T-cell (primary cell): ENCODE results near the gene NACA. TPM values are rescaled to one million over a fixed set of nuclear protein-coding genes. Genes with fewer than 3 reads are reported as not detected.
A peak's percentile ranks its signal among the peaks of the same experiment; 100 is the strongest.

Experiments used
- ATAC-seq, 4 experiments: fragments of 200-7000 bp in 3 of 4; fragments of 150-1000 bp in 1 of 4; cut with Tn5 transposase; replicated peaks in 1 of 4; 1 replicate in 3 of 4; 2 replicates in 1 of 4; pipeline ENCODE4 v1.10.0; 2021; ENCODE audit warnings: moderate library complexity in 3 of 4, mild to moderate bottlenecking in 2 of 4, moderate number of reproducible peaks in 1 of 4
- CTCF ChIA-PET, 2 donors: fragments of 300-600 bp; sonication (Branson Sonifier 250); formaldehyde crosslinking; loops; one replicate each; lab custom pipeline; 2022; ENCODE audit warnings: antibody characterized with exemption in 2 of 2; lab: Charles Lee
- POLR2A ChIA-PET, 2 donors: fragments of 300-600 bp; sonication (Branson Sonifier 250); formaldehyde crosslinking; loops; one replicate each; lab custom pipeline; 2022; ENCODE audit warnings: antibody characterized with exemption in 2 of 2; lab: Charles Lee
- DNase-seq, 35 experiments: peaks; one replicate each; pipeline versions ENCODE4 v3.0.0 to v3.0.0-alpha.2; 2013 to 2023
- H3K27ac ChIP-seq: one replicate; pipeline ENCODE4 v1.5.1; 2013; ENCODE audit warnings: low read length
- H3K27me3 ChIP-seq, 2 experiments: replicated peaks in 1 of 2; 1 replicate in 1 of 2; 2 replicates in 1 of 2; pipeline versions ENCODE4 v1.6.1 to v1.7.0; 2013; ENCODE audit warnings: low read length in 1 of 2, mixed read lengths in 1 of 2; ENCODE audit not compliant: control insufficient read depth in 2 of 2, insufficient read depth in 2 of 2; ENCODE audit errors: extremely low read depth in 1 of 2
- H3K36me3 ChIP-seq, 2 donors: 1 replicate in 1 of 2; 2 replicates in 1 of 2; pipeline versions ENCODE4 v1.6.1 to v1.7.0; 2013; ENCODE audit warnings: low read length in 1 of 2; ENCODE audit not compliant: control insufficient read depth in 2 of 2, insufficient read depth in 1 of 2; ENCODE audit errors: extremely low read depth in 1 of 2
- H3K4me1 ChIP-seq, 2 experiments: 1 replicate in 1 of 2; 2 replicates in 1 of 2; pipeline versions ENCODE4 v1.6.1 to v1.7.0; 2013; ENCODE audit warnings: low read length in 2 of 2, mixed read lengths in 1 of 2; ENCODE audit not compliant: insufficient read depth in 2 of 2, control insufficient read depth in 1 of 2; ENCODE audit errors: extremely low read depth in 1 of 2
- H3K4me3 ChIP-seq, 2 donors: 1 replicate in 1 of 2; 2 replicates in 1 of 2; pipeline versions ENCODE4 v1.5.1 to v1.7.0; 2013; ENCODE audit warnings: mild to moderate bottlenecking in 2 of 2, low read length in 1 of 2, moderate library complexity in 1 of 2; ENCODE audit not compliant: control insufficient read depth in 1 of 2; ENCODE audit errors: extremely low read depth in 1 of 2
- H3K9me3 ChIP-seq: 2 replicates; pipeline ENCODE4 v1.7.0; 2013
- H3K27ac Mint-ChIP-seq, 2 donors: one replicate each; pipeline ENCODE4 v1.8.0; 2020 to 2021; ENCODE audit warnings: mild to moderate bottlenecking in 2 of 2, mixed read lengths in 2 of 2
- H3K27me3 Mint-ChIP-seq, 2 donors: one replicate each; pipeline ENCODE4 v1.8.0; 2021 to 2022; ENCODE audit warnings: mixed read lengths in 2 of 2
- H3K36me3 Mint-ChIP-seq: one replicate; pipeline ENCODE4 v1.8.0; 2021; ENCODE audit warnings: mixed read lengths
- H3K4me1 Mint-ChIP-seq, 3 donors: one replicate each; pipeline ENCODE4 v1.8.0; 2020 to 2022; ENCODE audit warnings: mixed read lengths in 3 of 3, mild to moderate bottlenecking in 1 of 3
- H3K4me3 Mint-ChIP-seq, 3 donors: one replicate each; pipeline ENCODE4 v1.8.0; 2020 to 2022; ENCODE audit warnings: mild to moderate bottlenecking in 3 of 3, mixed read lengths in 3 of 3, moderate library complexity in 3 of 3
- H3K9me3 Mint-ChIP-seq, 3 donors: one replicate each; pipeline ENCODE4 v1.8.0; 2020 to 2022; ENCODE audit warnings: mixed read lengths in 3 of 3
- WGBS: methylation state at CpG from one replicate; pipeline ENCODE4 v1.1.5; 2013; ENCODE audit warnings: missing lambda C conversion rate; ENCODE audit not compliant: insufficient coverage; 5-methylcytosine and 5-hydroxymethylcytosine counted together
- total RNA-seq, 35 experiments: library from RNA in 6 of 35; stranded (reverse) in 6 of 35; fragments of 120-200 nt in 1 of 35; gene quantifications; one replicate each; pipeline versions ENCODE4 v1.2.1 to v1.2.4 and lab custom pipeline; 2013 to 2026

The NACA gene
- total RNA-seq, 5 donors from 2014 or later (not counting 1 experiment from before 2014, with no cell fraction given): 1,098 to 1,258 (median 1,167) TPM

- H3K9me3 Mint-ChIP-seq: no peaks in the 10 kb centered on the region
- peaks cover 40% of the 10 kb centered on the region for H3K36me3 Mint-ChIP-seq
- ATAC-seq: no peak
- DNase-seq: no peak
- peaks cover 9 to 18% of the 10 kb centered on the region in 2 experiments for H3K4me1 ChIP-seq
- H3K4me3 Mint-ChIP-seq: no peak overlapping the region
- H3K36me3 ChIP-seq: peaks cover 10 to 53% of the 10 kb centered on the region in 2 donors
- H3K4me3 ChIP-seq: no peak overlapping the region
- POLR2A ChIA-PET: no interaction called here
- CTCF ChIA-PET: interaction anchor here in 1 of 2 donors (0.6 kb wide), 1 partner anchor 29 kb away, joined by 3 read pairs; no protein-coding TSS in a partner anchor
- H3K27me3 Mint-ChIP-seq: no peaks in the 10 kb centered on the region
- H3K27ac Mint-ChIP-seq: peak overlapping the region in 1 of 2 donors; percentile 0
- WGBS: 93% methylated on average over 2 of the region's 2 CpGs
- H3K4me1 Mint-ChIP-seq: peaks cover 36 to 51% (median 49%) of the 10 kb centered on the region in 3 donors
- no peak overlapping the region for H3K27ac ChIP-seq
- no peaks in the 10 kb centered on the region for H3K27me3 ChIP-seq
- H3K9me3 ChIP-seq: no peaks in the 10 kb centered on the region
Measured at GRCh38 chr12:56671608-56672007, 53.5 kb downstream of the NACA start.

- H3K4me3 Mint-ChIP-seq: no peak overlapping the region
- ChIA-PET CTCF (interaction anchor here (0.5 to 1.1 kb wide), 2 partner anchors 14 to 427 kb away, joined by 3 to 4 read pairs; no protein-coding TSS in a partner anchor), POLR2A (no interaction called here)
- H3K4me1 Mint-ChIP-seq: peaks cover 30 to 45% (median 42%) of the 10 kb centered on the region in 3 donors
- Histone ChIP-seq H3K4me1 (peaks cover 4 to 16% of the 10 kb centered on the region in 2 experiments), H3K9me3 (no peaks in the 10 kb centered on the region), H3K36me3 (peaks cover 10 to 61% of the 10 kb centered on the region in 2 donors), H3K27ac (no peak overlapping the region), H3K4me3 (no peak overlapping the region), H3K27me3 (no peaks in the 10 kb centered on the region)
- no peaks in the 10 kb centered on the region for H3K27me3 Mint-ChIP-seq
- DNase-seq (no peak), ATAC-seq (no peak)
- peaks cover 42% of the 10 kb centered on the region for H3K36me3 Mint-ChIP-seq
- no peaks in the 10 kb centered on the region for H3K9me3 Mint-ChIP-seq
- H3K27ac Mint-ChIP-seq: no peak overlapping the region
- whole genome bisulfite sequencing: no CpG with 5 or more reads among the region's 4 CpGs
Measured at GRCh38 chr12:56670836-56671235, 54.3 kb downstream of the NACA start.

- no peak for ATAC-seq
- H3K36me3 Mint-ChIP-seq: peaks cover 60% of the 10 kb centered on the region
- Histone ChIP-seq H3K27me3 (no peaks in the 10 kb centered on the region), H3K9me3 (no peaks in the 10 kb centered on the region), H3K27ac (no peak overlapping the region), H3K4me3 (no peak overlapping the region), H3K4me1 (peaks cover 4% of the 10 kb centered on the region in 2 experiments), H3K36me3 (peaks cover 14 to 81% of the 10 kb centered on the region in 2 donors)
- POLR2A ChIA-PET: no interaction called here
- no peak overlapping the region for H3K4me3 Mint-ChIP-seq
- peak overlapping the region in 1 of 2 donors; percentile 47 for H3K27ac Mint-ChIP-seq
- no peak for DNase-seq
- WGBS: no CpG with 5 or more reads among the region's 2 CpGs
- H3K9me3 Mint-ChIP-seq: no peaks in the 10 kb centered on the region
- H3K4me1 Mint-ChIP-seq: peaks cover 23 to 26% (median 24%) of the 10 kb centered on the region in 3 donors
- CTCF ChIA-PET: interaction anchor here in 1 of 2 donors (1.2 kb wide), 1 partner anchor 31 kb away, joined by 4 read pairs; no protein-coding TSS in a partner anchor
- H3K27me3 Mint-ChIP-seq: no peaks in the 10 kb centered on the region
Measured at GRCh38 chr12:56668197-56668457, 57.0 kb downstream of the NACA start.

Other genes starting within 250 kb of the NACA start
- 10 to 100 TPM in 1 of 5 donors, 1 to 10 TPM in 4; 2.9 to 10.1 (median 6.9) TPM for gene GLS2, start 237.1 kb downstream of the NACA start, total RNA-seq
- 1 to 10 TPM in 4 of 5 donors, under 1 TPM in 1; 0.99 to 8.3 (median 4.1) TPM for gene RBMS2, start 203.5 kb downstream of the NACA start, total RNA-seq
- gene BAZ2A, start 95.0 kb downstream of the NACA start, total RNA-seq: 100 to 1,000 TPM; 149 to 257 (median 172) TPM
- gene ATP5F1B, start 79.3 kb downstream of the NACA start, total RNA-seq: 100 to 1,000 TPM; 252 to 290 (median 283) TPM
- 100 to 1,000 TPM; 121 to 155 (median 145) TPM for gene PTGES3, start 37.0 kb downstream of the NACA start, total RNA-seq
- 10 to 100 TPM; 17.3 to 25.2 (median 22.2) TPM for gene PRIM1, start 27.0 kb upstream of the NACA start, total RNA-seq
- gene HSD17B6, start 38.0 kb upstream of the NACA start, total RNA-seq: 1 to 10 TPM in 3 of 5 donors, under 1 TPM in 2; 0.40 to 1.8 (median 1.1) TPM
- gene SDR9C7, start 209.1 kb upstream of the NACA start, total RNA-seq: not detected
- gene RDH16, start 232.3 kb upstream of the NACA start, total RNA-seq: 1 to 10 TPM in 3 of 5 donors, under 1 TPM in 2; 0.98 to 1.6 (median 1.1) TPM